Progenitor cell of endocrine pancreas (in vitro differentiated cells): ENCODE data around the gene NFATC2. TPM values are rescaled to one million over a fixed set of nuclear protein-coding genes. Genes with fewer than 3 reads are reported as not detected.

Experiments used
- DNase-seq: peaks from one replicate; pipeline ENCODE4 v3.0.0; 2021; ENCODE audit warnings: low spot score; ENCODE audit not compliant: unreplicated experiment
- H3K27ac Mint-ChIP-seq: 2 replicates; pipeline ENCODE4 v1.8.0; 2021; ENCODE audit warnings: mild to moderate bottlenecking, moderate library complexity, mixed read lengths
- H3K27me3 Mint-ChIP-seq: 2 replicates; pipeline ENCODE4 v1.8.0; 2021; ENCODE audit warnings: mixed read lengths
- H3K36me3 Mint-ChIP-seq: 2 replicates; pipeline ENCODE4 v1.8.0; 2022; ENCODE audit warnings: mixed read lengths; ENCODE audit not compliant: insufficient read depth
- H3K4me1 Mint-ChIP-seq: 2 replicates; pipeline ENCODE4 v1.8.0; 2021; ENCODE audit warnings: low read depth, mixed read lengths
- H3K4me3 Mint-ChIP-seq: 2 replicates; pipeline ENCODE4 v1.8.0; 2021; ENCODE audit warnings: low read depth, mild to moderate bottlenecking, moderate library complexity, mixed read lengths
- H3K9me3 Mint-ChIP-seq: 2 replicates; pipeline ENCODE4 v1.8.0; 2021; ENCODE audit warnings: low read depth, mixed read lengths
- CTCF ChIP-seq: fragments of 200-600 bp; sonication (generic); IDR thresholded peaks from one replicate; pipeline ENCODE4 v1.5.0; 2021; ENCODE audit warnings: antibody characterized with exemption, mild to moderate bottlenecking; ENCODE audit not compliant: unreplicated experiment
- total RNA-seq: library from RNA; stranded (reverse); gene quantifications from 2 replicates; pipeline ENCODE4 v1.2.1, GENCODE V29; 2021

Gene NFATC2
- total RNA-seq, 1 donor from 2014 or later: 11.2 TPM

DNA sequence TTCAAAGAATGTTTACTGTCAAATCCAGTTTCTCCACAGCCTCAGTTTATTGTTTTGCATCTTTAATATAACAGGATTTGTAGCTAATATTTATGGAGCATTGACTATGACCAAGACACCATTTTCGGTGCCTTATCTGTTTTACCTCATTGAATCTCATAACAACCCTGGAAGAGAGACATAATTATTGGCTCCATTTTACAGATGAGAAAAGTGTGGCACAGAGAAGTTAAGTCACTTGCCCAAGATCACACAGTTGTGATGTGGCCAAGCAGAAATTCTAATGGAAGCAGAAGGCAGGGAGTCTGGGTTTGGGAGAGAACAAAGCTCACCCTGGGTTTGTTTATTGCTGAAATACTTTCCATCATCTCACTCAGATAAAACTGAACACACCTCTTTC lies 17.5 kb upstream of the NFATC2 start:
- no peak for DNase-seq
- peaks cover 19% of the 10 kb centered on the region for H3K4me1 Mint-ChIP-seq
- H3K4me3 Mint-ChIP-seq: no peak overlapping the region
- H3K27ac Mint-ChIP-seq: no peak overlapping the region
- H3K9me3 Mint-ChIP-seq: no peaks in the 10 kb centered on the region
- TF ChIP-seq CTCF: no peak
- peaks cover 56% of the 10 kb centered on the region for H3K27me3 Mint-ChIP-seq
- H3K36me3 Mint-ChIP-seq: no peaks in the 10 kb centered on the region

DNA sequence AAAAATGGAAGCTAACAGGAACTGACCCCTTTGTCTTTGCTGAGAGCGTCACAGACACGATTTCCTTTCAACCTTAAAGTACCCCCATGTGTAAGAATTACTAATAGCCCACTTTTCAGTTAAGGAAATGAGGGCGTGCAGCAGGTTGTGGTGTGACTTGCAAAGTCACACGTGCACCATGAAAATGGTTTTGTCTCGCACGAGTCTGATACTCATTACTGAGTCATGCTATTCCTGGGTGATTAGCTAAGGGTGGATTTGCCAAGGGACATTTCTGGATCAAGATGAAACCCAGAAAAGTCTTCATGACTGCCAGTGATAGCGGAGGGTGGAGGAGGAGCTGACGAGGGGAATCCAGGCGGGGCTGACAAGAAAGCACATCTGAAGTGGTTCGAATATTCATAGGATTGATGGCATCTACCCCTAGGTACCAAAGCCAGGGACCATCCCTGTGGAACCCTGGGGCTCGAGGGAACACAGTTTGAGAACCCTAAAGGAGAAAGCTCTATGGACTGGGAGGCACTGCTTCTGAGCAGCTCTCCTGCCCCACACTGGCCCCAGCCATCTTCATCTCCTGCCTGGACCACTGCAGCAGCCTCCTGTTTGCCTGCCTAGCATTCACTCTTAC lies 12.1 kb upstream of the NFATC2 start:
- Mint-ChIP-seq H3K4me3 (no peak overlapping the region), H3K27me3 (peaks cover 25% of the 10 kb centered on the region), H3K36me3 (no peaks in the 10 kb centered on the region), H3K27ac (no peak overlapping the region), H3K9me3 (no peaks in the 10 kb centered on the region), H3K4me1 (no peaks in the 10 kb centered on the region)
- no peak for DNase-seq
- no peak for TF ChIP-seq CTCF

- Mint-ChIP-seq H3K4me1 (no peaks in the 10 kb centered on the region), H3K9me3 (no peaks in the 10 kb centered on the region), H3K27ac (no peak overlapping the region), H3K27me3 (peaks cover 20% of the 10 kb centered on the region), H3K36me3 (no peaks in the 10 kb centered on the region), H3K4me3 (no peak overlapping the region)
- TF ChIP-seq CTCF: no peak
- no peak for DNase-seq
Observed at GRCh38 chr20:51553897-51554486, 11.5 kb upstream of the NFATC2 start.

GRCh38 chr20:51551186-51551585 lies 8.7 kb upstream of the NFATC2 start:
- Mint-ChIP-seq H3K9me3 (no peaks in the 10 kb centered on the region), H3K27ac (no peak overlapping the region), H3K4me3 (no peak overlapping the region), H3K27me3 (peaks cover 41% of the 10 kb centered on the region), H3K36me3 (no peaks in the 10 kb centered on the region), H3K4me1 (no peaks in the 10 kb centered on the region)
- DNase-seq: no peak
- TF ChIP-seq CTCF: no peak

DNA sequence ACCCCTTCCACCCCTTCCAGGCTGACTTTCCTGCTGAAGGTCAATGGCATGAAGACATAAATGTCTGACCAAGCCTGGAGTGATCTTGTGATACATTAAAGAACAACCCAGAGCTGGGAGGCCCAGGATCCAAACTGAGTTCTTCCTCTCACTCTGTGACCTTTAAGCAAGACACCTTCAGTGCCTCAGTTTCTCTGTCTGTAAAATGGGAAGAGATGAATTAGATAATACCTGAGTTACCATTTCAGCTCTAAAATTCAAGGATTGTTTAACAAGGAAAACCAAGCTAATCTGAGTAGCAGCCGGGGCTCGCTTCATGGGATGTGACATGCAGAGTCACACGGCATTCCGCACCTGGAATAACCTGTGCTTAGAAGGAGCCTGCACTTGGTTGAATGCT lies 7.0 kb upstream of the NFATC2 start:
- H3K9me3 Mint-ChIP-seq: peaks cover 4% of the 10 kb centered on the region
- no peak for DNase-seq
- H3K36me3 Mint-ChIP-seq: no peaks in the 10 kb centered on the region
- H3K27ac Mint-ChIP-seq: no peak overlapping the region
- peaks cover 52% of the 10 kb centered on the region for H3K27me3 Mint-ChIP-seq
- no peak overlapping the region for H3K4me3 Mint-ChIP-seq
- TF ChIP-seq CTCF: no peak
- H3K4me1 Mint-ChIP-seq: no peaks in the 10 kb centered on the region
